NCI-H2196 (cell line): ENCODE measurements around the gene SNRPF.

Experiments used
- DNase-seq: peaks from one replicate; lab custom pipeline; 2025; ENCODE audit not compliant: unreplicated experiment; lab: John Stamatoyannopoulos, UW

SNRPF gene

GRCh38 chr12:95859344-95859816 lies 628 bp downstream of the SNRPF start:
- DNase-seq = no peak

DNA sequence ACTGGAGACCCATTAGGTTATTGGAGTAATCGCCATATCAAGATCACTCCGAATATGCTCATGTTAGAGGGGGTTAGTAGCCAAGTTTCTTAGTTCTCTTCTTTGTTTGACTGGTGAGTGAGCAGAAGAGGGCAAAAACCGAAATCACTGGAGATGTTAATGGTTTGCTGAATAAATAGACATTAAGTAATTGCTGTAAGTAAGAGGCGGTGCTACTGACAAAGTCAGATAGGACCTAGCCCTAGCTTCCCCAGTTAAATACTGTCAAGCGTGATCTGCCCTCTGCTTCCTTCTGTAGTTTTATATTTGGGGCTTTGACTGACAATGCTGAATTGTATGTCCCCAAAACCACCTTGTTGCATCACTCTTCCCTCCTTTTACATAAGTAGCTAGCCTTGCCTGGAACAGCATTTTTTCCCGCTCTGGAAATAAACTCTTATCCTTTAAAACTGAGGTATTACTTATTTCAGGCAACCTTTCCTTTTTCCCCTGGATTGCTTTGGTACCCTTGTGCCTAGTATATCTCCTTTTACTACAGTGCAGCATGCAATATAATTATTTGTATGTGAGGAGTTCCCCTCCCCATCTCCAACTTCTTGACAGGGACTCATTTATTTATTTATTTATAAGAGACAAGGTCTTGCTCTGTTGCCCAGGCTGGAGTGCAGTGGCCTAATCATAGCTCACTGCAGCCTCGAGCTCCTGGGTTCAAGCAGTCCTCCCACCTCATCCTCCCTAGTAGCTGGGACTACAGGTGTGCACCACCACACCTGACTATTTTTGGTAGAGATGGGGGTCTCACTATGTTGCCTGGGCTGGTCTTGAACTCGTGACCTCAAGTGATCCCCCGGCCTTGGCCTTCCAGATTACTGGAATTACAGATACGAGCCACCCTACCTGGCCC lies 1.4 kb downstream of the SNRPF start:
- no peak for DNase-seq

GRCh38 chr12:95862038-95862437 lies 3.3 kb downstream of the SNRPF start:
- no peak for DNase-seq

DNA sequence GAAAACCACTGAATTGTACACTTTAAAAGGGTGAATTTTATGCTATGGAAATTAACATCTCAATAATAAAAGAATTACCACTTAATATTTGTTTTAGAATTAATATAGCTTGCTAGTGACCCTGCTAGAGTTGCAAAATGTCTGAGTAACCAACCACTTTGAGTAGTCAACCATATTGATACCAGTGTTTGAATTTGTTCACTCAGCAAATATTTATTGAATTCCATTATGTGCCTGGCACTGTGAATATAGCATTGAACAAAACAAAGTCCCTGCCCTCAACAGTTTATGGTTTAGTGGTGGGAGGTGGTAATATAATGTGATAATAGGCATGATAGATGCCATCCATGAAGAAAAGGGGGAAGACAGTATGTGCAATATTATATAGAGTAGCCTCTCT lies 4.6 kb downstream of the SNRPF start:
- no peak for DNase-seq

DNA sequence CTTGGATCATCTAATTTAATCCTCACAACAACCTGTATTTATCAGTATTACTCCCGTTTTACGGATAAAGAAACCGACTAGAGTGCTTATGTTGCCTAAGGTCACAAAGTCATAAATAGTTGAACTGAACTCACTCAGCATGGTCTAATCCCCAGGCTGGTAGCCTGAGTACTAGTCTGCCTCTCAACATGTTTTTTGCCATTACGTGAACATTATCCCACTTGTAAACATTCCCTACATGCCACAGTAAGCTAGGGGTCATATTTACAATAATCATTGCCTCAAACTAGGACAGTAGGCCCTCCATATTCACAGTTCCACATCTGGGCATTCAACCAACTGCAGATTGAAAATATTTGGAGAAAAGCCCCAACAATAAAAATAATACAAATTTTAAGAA lies 12.1 kb downstream of the SNRPF start:
- DNase-seq = no peak

DNA sequence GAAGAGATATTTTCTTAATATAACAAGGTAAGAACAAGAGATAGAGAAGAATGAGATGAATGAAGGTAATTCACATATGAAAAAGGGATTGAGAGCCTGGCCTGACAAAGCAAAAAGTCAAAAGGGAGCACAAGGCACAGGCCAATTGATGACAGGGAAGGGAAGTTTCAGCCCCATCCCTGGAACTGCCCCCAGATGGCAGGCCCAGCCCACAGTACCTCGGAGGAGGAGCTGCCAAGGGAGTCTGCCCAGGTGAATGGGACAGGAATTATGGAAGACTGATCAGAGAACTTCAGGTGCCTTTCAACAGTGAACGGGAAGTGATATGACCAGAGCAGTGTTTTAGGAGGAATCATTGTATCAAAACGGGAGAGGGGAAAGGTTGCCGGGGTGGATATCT lies 15.7 kb downstream of the SNRPF start:
- DNase-seq = no peak

DNA sequence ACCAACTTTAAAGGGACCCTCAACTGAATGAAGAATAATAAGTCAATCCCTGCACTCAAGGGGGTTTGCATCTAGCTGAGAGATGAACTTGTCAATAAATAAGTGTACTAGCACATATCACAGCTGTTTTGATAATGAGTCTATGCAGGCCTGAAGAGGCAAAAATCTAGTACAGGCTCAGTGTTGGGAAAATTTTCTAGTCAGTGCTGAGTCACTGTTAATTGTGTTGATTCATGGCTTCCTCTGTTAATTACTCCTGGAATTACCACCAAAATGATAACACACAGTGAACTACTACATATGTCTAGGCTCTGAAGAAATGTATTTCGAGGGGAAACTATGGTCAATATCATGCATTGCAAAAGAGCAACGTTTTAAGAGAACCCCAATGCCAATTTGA lies 18.9 kb downstream of the SNRPF start:
- DNase-seq = no peak

DNA sequence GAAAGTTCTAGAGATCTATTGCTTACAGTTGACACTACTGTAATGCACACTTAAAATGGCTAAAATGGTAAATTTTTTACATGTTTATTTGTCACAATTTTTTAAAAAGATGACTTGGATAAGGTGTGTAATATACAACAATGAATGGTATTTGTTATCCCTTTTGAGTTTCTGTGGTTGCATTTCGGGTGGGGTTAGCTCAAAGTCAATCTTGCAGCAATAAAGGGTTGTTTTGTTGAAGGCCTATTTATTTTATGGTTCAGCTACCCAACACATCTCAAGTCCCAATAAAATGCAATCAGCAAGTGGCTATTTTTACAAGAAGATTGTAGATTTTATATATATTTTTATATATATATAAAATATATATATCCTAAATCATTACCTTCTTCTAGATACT lies 22.1 kb downstream of the SNRPF start:
- DNase-seq = no peak

DNA sequence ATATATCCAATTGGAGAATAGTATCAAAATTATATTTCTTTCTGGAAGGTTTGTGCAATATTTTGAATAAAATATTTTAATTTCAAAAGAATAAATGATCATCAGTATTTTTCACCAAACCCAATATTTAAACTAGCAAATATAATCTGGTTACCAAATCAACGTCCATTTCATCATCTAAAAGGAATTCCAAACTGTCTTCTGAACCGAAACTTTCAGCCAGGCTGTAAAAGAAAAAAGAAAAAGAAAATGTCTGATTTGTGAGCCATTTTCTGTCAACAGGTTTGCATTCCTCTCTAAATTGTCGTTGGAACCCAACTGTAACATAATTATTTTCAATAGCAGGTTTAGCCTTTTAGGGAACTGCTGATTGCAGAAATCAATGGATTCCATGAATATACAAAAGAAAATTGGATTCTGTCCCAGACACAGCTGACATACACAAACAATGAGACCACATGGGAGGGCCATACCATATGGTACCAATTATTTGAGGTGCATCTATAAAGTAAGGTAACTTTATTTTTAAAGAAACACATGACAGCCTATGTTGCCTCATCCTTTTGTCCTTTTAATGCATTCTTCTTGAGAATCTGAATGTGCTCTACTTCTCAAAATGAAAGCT lies 22.7 kb downstream of the SNRPF start:
- DNase-seq = no peak

DNA sequence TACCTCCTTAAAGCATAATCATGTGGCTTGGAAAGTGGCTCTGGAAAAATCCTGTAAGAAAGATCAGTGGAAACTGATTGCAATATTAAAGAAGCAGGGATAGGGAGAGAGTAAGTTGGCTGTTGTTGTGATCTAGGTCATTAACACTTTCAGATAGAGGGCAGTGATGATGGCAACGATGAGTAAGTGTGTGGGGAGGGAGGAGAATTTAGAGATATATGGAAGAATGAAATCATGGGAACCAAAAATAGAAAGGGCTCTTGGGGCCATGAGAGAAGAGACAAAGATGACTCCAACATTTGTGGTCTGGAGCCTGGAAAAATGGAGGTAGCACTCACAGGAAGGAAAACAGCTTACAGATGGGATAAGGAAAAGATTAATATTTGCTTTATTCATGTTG lies 23.3 kb downstream of the SNRPF start:
- DNase-seq = no peak

DNA sequence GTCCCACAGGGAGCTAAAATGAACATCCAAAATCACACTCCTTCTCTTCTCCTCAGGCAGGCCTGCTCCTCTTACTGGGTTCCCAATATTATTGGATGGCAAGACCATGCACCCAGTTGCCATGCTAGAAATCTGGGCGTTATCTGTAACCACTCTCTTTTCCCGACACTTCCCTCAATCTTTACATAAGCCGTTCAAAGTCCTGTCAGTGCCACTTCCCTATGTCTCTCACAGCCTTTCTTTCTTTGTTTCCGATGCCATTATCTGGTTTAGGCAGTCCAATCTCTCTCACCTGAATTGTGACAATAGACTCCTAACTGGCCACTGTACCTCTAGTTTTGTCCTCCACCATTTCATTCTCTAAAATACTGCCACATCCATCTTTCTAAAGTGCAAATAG lies 24.1 kb downstream of the SNRPF start:
- DNase-seq = no peak

GRCh38 chr12:95884998-95885397 lies 26.2 kb downstream of the SNRPF start:
- DNase-seq = no peak

GRCh38 chr12:95887311-95887710 lies 28.6 kb downstream of the SNRPF start:
- DNase-seq = no peak

- no peak for DNase-seq
These were observed 32.2 kb downstream of the SNRPF start for GRCh38 chr12:95890958-95891357.

DNA sequence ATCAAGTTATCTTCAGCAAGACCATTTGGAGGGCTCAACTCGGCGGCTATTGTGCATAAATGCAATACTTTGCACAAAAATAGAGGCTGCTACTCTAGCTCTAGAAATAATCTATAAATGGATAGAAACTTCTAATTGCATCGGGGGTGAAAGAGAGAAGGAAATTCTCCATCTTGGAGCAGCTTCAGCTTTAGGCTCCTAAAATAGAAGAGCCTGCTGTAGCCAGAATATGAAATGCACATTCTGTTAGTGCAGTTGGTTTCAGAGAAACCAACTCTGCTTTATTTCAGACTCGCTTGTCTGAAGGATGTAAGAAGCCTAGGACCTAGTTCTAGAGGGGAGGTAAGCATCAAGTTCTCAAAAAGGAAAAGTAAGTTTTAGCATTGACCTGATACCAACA lies 38.1 kb downstream of the SNRPF start:
- no peak for DNase-seq

DNA sequence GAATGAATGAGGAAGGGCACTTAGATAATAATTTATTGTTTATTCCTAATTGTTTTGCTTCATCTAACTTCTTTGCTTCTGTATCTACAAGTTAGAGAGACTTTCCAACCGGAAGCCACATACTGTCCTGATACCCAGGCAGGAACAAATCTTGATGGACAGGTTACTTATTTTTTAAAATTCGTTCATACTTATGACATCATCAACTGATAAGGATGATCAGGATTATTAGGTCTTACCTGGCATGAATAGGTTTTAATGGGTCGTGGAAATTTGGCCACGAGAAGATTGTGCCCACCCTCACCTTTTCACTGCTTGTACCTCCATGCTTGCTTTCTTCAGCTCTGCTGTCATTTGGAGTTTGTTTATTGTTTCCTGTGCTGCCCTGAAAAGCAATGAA lies 39.3 kb downstream of the SNRPF start:
- DNase-seq = no peak

DNA sequence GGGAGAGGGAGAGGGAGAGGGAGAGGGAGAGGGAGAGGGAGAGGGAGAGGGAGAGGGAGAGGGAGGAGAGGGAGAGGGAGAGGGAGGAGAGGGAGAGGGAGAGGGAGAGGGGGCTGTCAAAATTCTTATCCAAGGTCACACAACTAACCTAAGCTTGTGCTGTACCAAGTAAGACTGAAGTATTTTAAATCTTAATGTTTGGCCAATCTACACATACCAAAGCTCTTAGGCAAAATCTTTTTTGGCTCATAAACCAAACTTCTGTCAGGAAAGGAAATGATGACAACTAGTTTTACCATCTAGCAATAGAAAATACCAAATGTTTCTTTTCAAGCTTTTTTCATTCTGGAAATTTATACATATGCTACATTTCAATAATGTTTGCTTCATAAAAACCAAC lies 49.8 kb downstream of the SNRPF start:
- DNase-seq = no peak

- no peak for DNase-seq
These were observed 51.1 kb downstream of the SNRPF start for GRCh38 chr12:95909871-95910270.
